Activated CD4-positive, alpha-beta memory T cell treated with anti-CD3 and anti-CD28 coated beads, Interleukin-2, amount 10 ng/mL, durations not matched to agents 7 days and 5 days (primary cell): ENCODE results near the gene LMO7. TPM values are rescaled to one million over a fixed set of nuclear protein-coding genes. Genes with fewer than 3 reads are reported as not detected.
"Not testable (repeated sequence)": the region's sequence is repeated elsewhere in the genome, so short reads cannot be mapped to it uniquely, and the experiment has no call there.

Source experiments
- CTCF ChIA-PET: fragments of 350-600 bp; sonication (Branson Sonifier 250); formaldehyde crosslinking; loops from one replicate; lab custom pipeline; 2021; ENCODE audit warnings: antibody characterized with exemption, inconsistent platforms; lab: Charles Lee
- POLR2A ChIA-PET: fragments of 350-600 bp; sonication (Branson Sonifier 250); formaldehyde crosslinking; loops from one replicate; lab custom pipeline; 2021; ENCODE audit warnings: antibody characterized with exemption; lab: Charles Lee
- DNase-seq: peaks from one replicate; pipeline ENCODE4 v3.0.0-alpha.2; 2020
- H3K27ac Mint-ChIP-seq: one replicate; pipeline ENCODE4 v1.8.0; 2021; ENCODE audit warnings: mild to moderate bottlenecking, mixed read lengths
- H3K27me3 Mint-ChIP-seq: one replicate; pipeline ENCODE4 v1.8.0; 2021; ENCODE audit warnings: mixed read lengths
- H3K36me3 Mint-ChIP-seq: one replicate; pipeline ENCODE4 v1.8.0; 2021; ENCODE audit warnings: low read depth, mixed read lengths
- H3K4me1 Mint-ChIP-seq: one replicate; pipeline ENCODE4 v1.8.0; 2021; ENCODE audit warnings: mixed read lengths
- H3K4me3 Mint-ChIP-seq: one replicate; pipeline ENCODE4 v1.8.0; 2021; ENCODE audit warnings: mild to moderate bottlenecking, mixed read lengths
- H3K9me3 Mint-ChIP-seq: one replicate; pipeline ENCODE4 v1.8.0; 2021; ENCODE audit warnings: mixed read lengths
- total RNA-seq, 2 experiments: library from RNA; stranded (reverse); gene quantifications; one replicate each; pipeline ENCODE4 v1.2.3, GENCODE V29; 2021

LMO7 gene
- total RNA-seq, 2 experiments from 2014 or later = 11.4 to 12.9 TPM

DNA sequence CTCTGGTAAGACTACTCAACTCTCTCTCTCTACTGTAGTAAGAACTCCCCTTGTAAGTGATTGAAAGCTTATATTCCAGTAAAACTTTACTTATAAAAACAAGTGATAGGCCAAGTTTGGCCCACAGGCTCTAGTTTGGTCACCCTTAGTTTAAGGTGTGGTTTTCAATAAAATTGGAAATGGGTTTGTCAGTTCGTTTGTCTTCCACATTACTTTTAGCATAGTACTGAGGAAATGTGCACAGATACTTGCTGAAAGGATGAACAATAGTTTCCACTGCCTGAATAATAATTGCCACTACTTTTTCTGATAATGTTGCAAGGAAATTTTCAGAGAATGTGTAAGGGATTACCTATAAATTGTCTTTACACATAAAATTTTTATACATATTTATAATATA, 54.5 kb downstream of the LMO7 start:
- POLR2A ChIA-PET = no interaction called here
- no peaks in the 10 kb centered on the region for H3K9me3 Mint-ChIP-seq
- peaks cover under 1% of the 10 kb centered on the region for H3K4me1 Mint-ChIP-seq
- no peaks in the 10 kb centered on the region for H3K27me3 Mint-ChIP-seq
- H3K27ac Mint-ChIP-seq = no peak overlapping the region
- no peak overlapping the region for H3K4me3 Mint-ChIP-seq
- CTCF ChIA-PET = no interaction called here
- H3K36me3 Mint-ChIP-seq = no peaks in the 10 kb centered on the region
- DNase-seq = no peak

DNA sequence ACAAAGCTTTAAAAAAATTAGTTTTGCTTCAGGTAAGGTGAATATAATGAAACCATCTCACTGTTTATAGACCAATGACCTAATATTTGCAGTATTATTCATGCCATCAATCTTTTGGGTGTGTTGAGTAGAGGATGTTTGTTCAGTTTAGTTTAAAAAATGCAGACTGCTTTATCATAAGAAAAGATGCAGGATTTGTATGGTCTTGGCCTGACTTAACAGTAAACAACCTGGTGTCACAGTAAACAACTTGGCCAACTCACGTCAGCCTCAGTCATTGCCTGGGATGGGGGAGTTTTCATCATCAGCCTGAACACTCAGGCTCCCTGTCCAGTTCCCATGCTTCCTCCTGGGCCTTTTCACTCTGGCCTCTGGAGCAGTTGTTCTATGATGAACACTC, 55.1 kb downstream of the LMO7 start:
- Mint-ChIP-seq H3K27ac (no peak overlapping the region), H3K4me3 (no peak overlapping the region), H3K4me1 (no peaks in the 10 kb centered on the region), H3K9me3 (no peaks in the 10 kb centered on the region), H3K27me3 (no peaks in the 10 kb centered on the region), H3K36me3 (no peaks in the 10 kb centered on the region)
- no peak for DNase-seq
- ChIA-PET POLR2A (no interaction called here), CTCF (no interaction called here)

DNA sequence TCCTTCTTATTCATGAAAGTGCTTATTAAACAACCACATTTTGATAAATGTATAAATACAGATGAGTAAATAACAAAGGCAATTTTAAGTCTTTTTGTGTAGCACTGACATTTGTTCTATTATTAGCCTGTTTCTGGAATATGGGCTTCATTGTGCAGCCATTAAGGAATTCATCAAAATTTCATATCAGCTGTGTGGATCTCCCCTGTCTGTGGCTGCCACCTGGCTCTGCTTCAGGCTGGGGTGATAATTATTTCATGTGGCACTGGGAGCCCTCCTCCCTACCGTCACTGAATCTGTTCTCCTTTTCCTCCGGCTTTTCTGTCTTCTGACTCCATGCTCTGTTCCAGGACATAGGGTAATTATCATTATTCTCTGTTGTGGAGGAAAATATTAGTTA, 57.1 kb downstream of the LMO7 start:
- POLR2A ChIA-PET = no interaction called here
- CTCF ChIA-PET = no interaction called here
- Mint-ChIP-seq H3K27ac (no peak overlapping the region), H3K9me3 (no peaks in the 10 kb centered on the region), H3K4me3 (no peak overlapping the region), H3K27me3 (no peaks in the 10 kb centered on the region), H3K36me3 (no peaks in the 10 kb centered on the region), H3K4me1 (no peaks in the 10 kb centered on the region)
- no peak for DNase-seq

DNA sequence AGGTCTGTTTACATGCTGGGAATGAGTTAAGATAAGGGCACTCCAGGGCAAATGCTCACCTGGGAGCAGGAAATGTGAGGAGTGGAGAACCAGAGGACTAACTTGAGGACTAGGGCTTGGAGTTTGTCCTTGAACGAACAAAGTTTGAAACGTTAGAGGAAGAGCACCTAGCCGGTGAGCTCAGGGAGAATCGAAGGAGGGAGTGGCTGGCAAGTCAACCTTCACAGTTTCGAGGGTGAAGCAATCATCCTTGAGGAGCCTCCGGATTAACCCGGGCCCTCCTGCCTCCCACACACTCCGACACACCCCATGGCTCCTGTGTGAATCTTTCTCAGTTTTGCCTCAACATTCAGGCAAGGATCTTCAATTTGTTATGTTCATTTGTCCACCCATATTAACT, 58.6 kb downstream of the LMO7 start:
- Mint-ChIP-seq H3K27ac (no peak overlapping the region), H3K4me3 (no peak overlapping the region), H3K4me1 (no peaks in the 10 kb centered on the region), H3K27me3 (no peaks in the 10 kb centered on the region), H3K9me3 (no peaks in the 10 kb centered on the region), H3K36me3 (no peaks in the 10 kb centered on the region)
- POLR2A ChIA-PET = no interaction called here
- CTCF ChIA-PET = interaction anchor here (1.0 to 2.8 kb wide), 9 partner anchors 9 to 779 kb away, joined by 3 to 38 read pairs (median 14); no protein-coding TSS in a partner anchor
- DNase-seq = no peak

DNA sequence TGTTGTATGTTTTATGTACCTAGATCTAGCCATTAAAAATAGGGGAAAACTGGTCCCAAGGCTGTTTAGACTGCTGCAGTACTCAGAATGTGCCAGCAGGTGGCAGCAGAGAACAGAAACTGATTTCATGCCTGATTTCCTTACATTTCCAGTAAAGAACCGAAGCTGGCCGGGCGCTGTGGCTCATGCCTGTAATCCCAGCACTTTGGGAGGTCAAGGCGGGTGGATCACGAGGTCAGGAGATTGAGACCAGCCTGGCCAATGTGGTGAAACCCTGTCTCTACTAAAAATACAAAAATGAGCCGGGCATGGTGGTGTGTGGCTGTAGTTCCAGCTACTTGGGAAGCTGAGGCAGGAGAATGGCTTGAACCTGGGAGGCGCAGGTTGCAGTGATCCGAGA, 59.8 kb downstream of the LMO7 start:
- H3K9me3 Mint-ChIP-seq, H3K4me3 Mint-ChIP-seq, H3K27ac Mint-ChIP-seq, H3K27me3 Mint-ChIP-seq, POLR2A ChIA-PET, H3K4me1 Mint-ChIP-seq, H3K36me3 Mint-ChIP-seq: not testable (repeated sequence)
- peak; percentile 70 for DNase-seq
- CTCF ChIA-PET = interaction anchor here (0.6 to 2.8 kb wide), 43 partner anchors 8 to 1284 kb away, joined by 3 to 38 read pairs (median 4); partner anchors contain the start of gene UCHL3

DNA sequence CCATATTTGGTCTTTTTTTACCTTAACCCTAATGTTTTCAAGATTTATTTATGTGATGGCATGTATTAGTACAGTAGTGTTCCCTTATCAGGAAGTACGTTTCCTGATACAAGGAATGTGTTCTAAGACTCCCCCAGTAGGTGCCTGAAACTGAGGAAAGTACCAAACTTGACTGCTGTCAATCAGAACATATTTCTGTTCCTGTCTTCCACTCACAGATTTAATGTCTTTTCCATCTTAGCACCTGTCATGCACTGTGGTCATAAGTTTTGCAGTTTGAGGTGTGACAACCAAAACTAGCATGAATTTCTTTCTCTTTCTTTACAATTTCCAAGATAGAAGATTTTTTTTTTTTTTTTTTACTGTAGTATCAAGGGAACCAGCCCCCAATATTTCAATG, 62.9 kb downstream of the LMO7 start:
- CTCF ChIA-PET = no interaction called here
- POLR2A ChIA-PET = no interaction called here
- Mint-ChIP-seq H3K4me1 (peaks cover 3% of the 10 kb centered on the region), H3K27ac (no peak overlapping the region), H3K4me3 (no peak overlapping the region), H3K9me3 (no peaks in the 10 kb centered on the region), H3K27me3 (no peaks in the 10 kb centered on the region), H3K36me3 (no peaks in the 10 kb centered on the region)
- no peak for DNase-seq

DNA sequence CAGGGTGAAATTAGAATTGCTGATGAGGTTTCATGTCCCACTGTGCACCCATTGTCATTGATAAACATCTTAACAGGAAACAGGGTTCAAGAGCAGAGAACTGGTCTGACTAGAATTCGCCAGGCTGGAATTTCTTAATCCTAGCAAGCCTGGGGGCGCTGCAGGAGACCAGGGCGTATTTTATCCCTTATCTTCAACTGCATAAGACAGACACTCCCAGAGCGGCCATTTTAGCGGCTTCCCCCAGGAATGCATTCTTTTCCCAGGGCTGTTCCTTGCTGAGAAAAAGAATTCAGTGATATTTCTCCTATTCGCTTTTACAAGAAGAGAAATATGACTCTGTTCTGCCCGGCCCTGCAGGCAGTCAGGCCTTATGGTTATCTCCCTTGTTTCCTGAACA, 63.6 kb downstream of the LMO7 start:
- H3K4me1 Mint-ChIP-seq, H3K27me3 Mint-ChIP-seq, H3K27ac Mint-ChIP-seq, CTCF ChIA-PET, DNase-seq, H3K9me3 Mint-ChIP-seq, POLR2A ChIA-PET, H3K4me3 Mint-ChIP-seq, H3K36me3 Mint-ChIP-seq: not testable (repeated sequence)

- H3K27ac Mint-ChIP-seq = no peak overlapping the region
- H3K4me1 Mint-ChIP-seq = peaks cover 9% of the 10 kb centered on the region
- H3K27me3 Mint-ChIP-seq = no peaks in the 10 kb centered on the region
- no peak for DNase-seq
- no peaks in the 10 kb centered on the region for H3K9me3 Mint-ChIP-seq
- POLR2A ChIA-PET = no interaction called here
- no peaks in the 10 kb centered on the region for H3K36me3 Mint-ChIP-seq
- no peak overlapping the region for H3K4me3 Mint-ChIP-seq
- CTCF ChIA-PET = no interaction called here
Measured at GRCh38 chr13:75700552-75700951, 64.4 kb downstream of the LMO7 start.

- Mint-ChIP-seq H3K27ac (no peak overlapping the region), H3K36me3 (no peaks in the 10 kb centered on the region), H3K4me3 (no peak overlapping the region), H3K9me3 (no peaks in the 10 kb centered on the region), H3K27me3 (no peaks in the 10 kb centered on the region), H3K4me1 (peaks cover 12% of the 10 kb centered on the region)
- no peak for DNase-seq
- POLR2A ChIA-PET = no interaction called here
- CTCF ChIA-PET = interaction anchor here (0.5 kb wide), 1 partner anchor 35 kb away, joined by 3 read pairs; no protein-coding TSS in a partner anchor
Measured at GRCh38 chr13:75702476-75702875, 66.3 kb downstream of the LMO7 start.

DNA sequence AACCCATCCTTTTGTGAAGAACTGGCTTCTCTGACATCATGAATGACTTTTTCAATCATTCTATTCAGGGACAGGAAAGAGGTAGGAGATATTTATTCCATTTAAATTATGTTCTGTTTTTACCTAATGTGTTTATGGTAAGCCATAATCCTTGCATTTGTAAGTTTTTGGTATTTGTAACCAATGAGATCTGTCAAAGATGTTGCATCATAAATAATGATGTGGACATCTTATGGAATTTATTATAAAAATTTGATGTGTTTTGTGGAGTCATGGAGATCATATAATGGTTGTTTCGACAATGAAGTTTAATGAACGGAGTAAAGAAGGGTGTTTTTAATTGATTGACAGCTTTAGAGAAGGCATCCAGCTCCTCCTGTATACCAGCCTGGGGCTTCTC, 67.6 kb downstream of the LMO7 start:
- no peak overlapping the region for H3K27ac Mint-ChIP-seq
- no peaks in the 10 kb centered on the region for H3K27me3 Mint-ChIP-seq
- ChIA-PET POLR2A (no interaction called here), CTCF (interaction anchor here (2.2 kb wide), 1 partner anchor 8 kb away, joined by 15 read pairs; no protein-coding TSS in a partner anchor)
- H3K9me3 Mint-ChIP-seq = no peaks in the 10 kb centered on the region
- peaks cover 12% of the 10 kb centered on the region for H3K4me1 Mint-ChIP-seq
- DNase-seq = no peak
- H3K4me3 Mint-ChIP-seq = no peak overlapping the region
- H3K36me3 Mint-ChIP-seq = no peaks in the 10 kb centered on the region

DNA sequence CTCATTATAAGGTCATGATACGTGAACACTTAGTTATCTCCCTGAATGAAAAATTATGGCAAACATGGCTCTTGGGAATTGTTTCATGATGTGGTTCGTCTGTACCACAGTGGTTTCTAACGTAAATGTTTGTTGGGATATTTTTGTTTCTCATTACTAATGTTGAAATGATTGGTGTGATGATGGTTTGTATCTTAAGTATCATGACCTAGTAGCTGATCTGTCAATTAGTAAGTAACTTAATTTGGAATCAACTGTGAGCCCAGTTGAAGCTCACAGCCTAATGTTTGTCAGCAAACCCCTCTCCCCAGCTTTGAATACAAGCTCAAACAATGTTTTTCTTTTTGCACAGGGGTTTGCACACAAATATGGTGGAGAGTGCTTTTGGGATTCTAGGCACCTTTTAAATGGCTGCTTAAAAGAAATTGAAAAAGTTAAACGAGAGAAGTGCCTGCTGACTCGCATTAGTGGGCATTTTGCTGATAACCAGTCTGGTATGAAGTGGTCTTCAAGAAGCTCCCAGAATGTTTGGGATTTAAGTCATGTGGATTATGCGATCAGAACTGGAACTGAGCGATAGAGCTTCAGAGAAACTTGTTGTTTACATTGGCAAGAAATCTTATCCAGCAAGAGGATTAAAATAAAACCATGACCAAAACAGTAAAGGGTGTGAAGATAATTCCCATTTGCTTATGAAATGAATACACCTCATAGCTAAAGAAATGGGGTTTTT, 68.2 kb downstream of the LMO7 start:
- Mint-ChIP-seq H3K36me3 (no peaks in the 10 kb centered on the region), H3K27ac (no peak overlapping the region), H3K27me3 (no peaks in the 10 kb centered on the region), H3K4me1 (peaks cover 12% of the 10 kb centered on the region), H3K9me3 (no peaks in the 10 kb centered on the region), H3K4me3 (no peak overlapping the region)
- no peak for DNase-seq
- ChIA-PET CTCF (interaction anchor here (2.2 kb wide), 1 partner anchor 9 kb away, joined by 15 read pairs; no protein-coding TSS in a partner anchor), POLR2A (no interaction called here)

DNA sequence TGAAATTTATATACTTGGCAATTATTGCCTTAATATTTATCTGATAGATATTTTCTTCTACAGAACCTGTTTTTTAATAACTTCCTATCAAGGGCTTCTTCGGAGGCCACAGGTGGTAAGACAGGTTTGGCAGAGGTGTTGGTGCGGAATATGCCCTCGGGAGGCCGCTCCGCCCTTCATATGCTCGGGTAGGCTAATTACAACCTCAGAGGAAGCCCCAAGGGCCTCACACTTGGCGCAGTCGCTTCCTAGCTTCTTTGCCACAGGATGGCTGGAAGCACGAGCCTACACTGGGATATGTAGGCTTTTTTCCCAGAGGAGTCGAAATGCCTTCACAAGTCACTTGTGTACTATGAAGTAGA, 68.8 kb downstream of the LMO7 start:
- no peaks in the 10 kb centered on the region for H3K27me3 Mint-ChIP-seq
- POLR2A ChIA-PET = no interaction called here
- H3K4me3 Mint-ChIP-seq = no peak overlapping the region
- no peaks in the 10 kb centered on the region for H3K9me3 Mint-ChIP-seq
- CTCF ChIA-PET = interaction anchor here (2.2 kb wide), 1 partner anchor 9 kb away, joined by 15 read pairs; no protein-coding TSS in a partner anchor
- DNase-seq = no peak
- H3K27ac Mint-ChIP-seq = no peak overlapping the region
- H3K36me3 Mint-ChIP-seq = no peaks in the 10 kb centered on the region
- peaks cover 12% of the 10 kb centered on the region for H3K4me1 Mint-ChIP-seq

- Mint-ChIP-seq H3K36me3 (no peaks in the 10 kb centered on the region), H3K9me3 (no peaks in the 10 kb centered on the region), H3K4me1 (peaks cover 12% of the 10 kb centered on the region), H3K4me3 (no peak overlapping the region), H3K27me3 (no peaks in the 10 kb centered on the region), H3K27ac (no peak overlapping the region)
- ChIA-PET POLR2A (no interaction called here), CTCF (interaction anchor here (1.3 kb wide), 1 partner anchor 9 kb away, joined by 7 read pairs; no protein-coding TSS in a partner anchor)
- DNase-seq = no peak
Measured at GRCh38 chr13:75705395-75705794, 69.3 kb downstream of the LMO7 start.

GRCh38 chr13:75705908-75706307, 69.8 kb downstream of the LMO7 start:
- ChIA-PET CTCF (interaction anchor here (1.3 kb wide), 1 partner anchor 10 kb away, joined by 7 read pairs; no protein-coding TSS in a partner anchor), POLR2A (no interaction called here)
- Mint-ChIP-seq H3K27ac (no peak overlapping the region), H3K36me3 (no peaks in the 10 kb centered on the region), H3K4me1 (peaks cover 12% of the 10 kb centered on the region), H3K4me3 (no peak overlapping the region), H3K27me3 (no peaks in the 10 kb centered on the region), H3K9me3 (no peaks in the 10 kb centered on the region)
- no peak for DNase-seq
